Gastrocnemius medialis (tissue), 4 donors: ENCODE results near the gene MAP2. TPM values are rescaled to one million over a fixed set of nuclear protein-coding genes. Genes with fewer than 3 reads are reported as not detected.

Experiments
- ATAC-seq, 2 donors: fragments of 150-250 bp; one replicate each; pipeline ENCODE4 v1.9.1; 2016
- DNase-seq, 2 donors: peaks; one replicate each; pipeline ENCODE4 v3.0.0-alpha.2; 2019
- H3K27ac ChIP-seq, 4 donors: fragments of 200-600 bp; sonication (generic); 1 replicate in 1 of 4; 2 replicates in 3 of 4; pipeline ENCODE4 v1.5.1; 2016 to 2018; ENCODE audit warnings: mild to moderate bottlenecking in 2 of 4, moderate library complexity in 1 of 4
- H3K27me3 ChIP-seq, 3 donors: fragments of 200-600 bp; sonication (generic) in 2 of 3; 1 replicate in 1 of 3; 2 replicates in 2 of 3; pipeline versions ENCODE4 v1.5.1 to v1.6.0; 2016 to 2019; ENCODE audit warnings: mild to moderate bottlenecking in 1 of 3, moderate library complexity in 1 of 3
- H3K36me3 ChIP-seq, 2 donors: fragments of 200-600 bp; sonication (generic) in 1 of 2; one replicate each; pipeline ENCODE4 v1.5.1; 2017 to 2018
- H3K4me1 ChIP-seq, 2 donors: fragments of 200-600 bp; sonication (generic) in 1 of 2; one replicate each; pipeline ENCODE4 v1.5.1; 2016 to 2017; ENCODE audit warnings: mild to moderate bottlenecking in 2 of 2
- H3K4me3 ChIP-seq, 4 donors: fragments of 200-600 bp; sonication (generic) in 3 of 4; 1 replicate in 1 of 4; 2 replicates in 3 of 4; pipeline ENCODE4 v1.5.1; 2016 to 2019; ENCODE audit warnings: mild to moderate bottlenecking in 2 of 4
- H3K9me3 ChIP-seq, 3 donors: fragments of 200-600 bp; sonication (generic) in 2 of 3; 1 replicate in 1 of 3; 2 replicates in 2 of 3; pipeline ENCODE4 v1.5.1; 2016 to 2019
- POLR2A ChIP-seq, 2 donors: fragments of 450-650 bp; IDR thresholded peaks; one replicate each; pipeline ENCODE4 v1.6.1; 2017; ENCODE audit warnings: antibody characterized with exemption in 2 of 2, mild to moderate bottlenecking in 2 of 2, moderate library complexity in 2 of 2
- in situ Hi-C, 4 donors: fragments of 200-750 bp; cut with MboI; loops; one replicate each; pipeline versions ENCODE4 v1.15.0 to v1.8.0; 2017; ENCODE audit warnings: low sequenced_read_pairs in 4 of 4
- intact Hi-C: fragments of 100-400 bp; cut with DNase I; formaldehyde crosslinking; loops from one replicate; pipeline ENCODE4 v1.15.1; 2023; ENCODE audit warnings: low total_unique reads
- total RNA-seq, 4 donors: library from RNA; depleted of rRNA; stranded (reverse); fragments of >200 nt; gene quantifications; one replicate each; pipeline versions ENCODE4 v1.1.0 to v1.2.3, GENCODE V29; 2016
- TF ChIP-seq, protein P1 (sequence below), 5 experiments: fragments of 450-650 bp in 3 of 5; fragments of 200-600 bp in 2 of 5; sonication (generic) in 2 of 5; IDR thresholded peaks in 4 of 5; conservative IDR thresholded peaks in 1 of 5; 1 replicate in 4 of 5; 2 replicates in 1 of 5; pipeline ENCODE4 v1.5.1; 2016 to 2019; ENCODE audit warnings: antibody characterized with exemption in 5 of 5, mild to moderate bottlenecking in 3 of 5, moderate library complexity in 3 of 5

Gene MAP2
- total RNA-seq, 4 donors from 2014 or later: 1.8 to 2.7 (median 2.2) TPM

DNA sequence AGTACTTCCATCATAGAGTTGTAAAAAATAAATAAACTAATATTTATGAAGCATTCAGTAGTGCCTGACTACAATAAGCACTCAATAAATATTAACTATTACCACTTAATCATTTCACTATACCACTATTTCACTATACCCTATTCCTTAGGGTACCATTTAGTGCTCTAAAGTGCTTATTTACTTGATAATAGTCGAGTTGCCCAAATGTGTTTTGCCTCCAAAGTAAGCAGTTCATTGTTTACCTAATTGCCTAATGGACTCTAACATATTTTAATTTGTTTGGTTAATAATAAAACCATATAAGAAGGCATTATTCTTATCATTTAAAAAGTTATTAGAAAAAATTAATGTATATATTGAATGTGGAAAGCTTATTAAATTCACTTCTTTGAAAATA lies 33.0 kb upstream of the MAP2 start:
- TF ChIP-seq, protein P1, sequence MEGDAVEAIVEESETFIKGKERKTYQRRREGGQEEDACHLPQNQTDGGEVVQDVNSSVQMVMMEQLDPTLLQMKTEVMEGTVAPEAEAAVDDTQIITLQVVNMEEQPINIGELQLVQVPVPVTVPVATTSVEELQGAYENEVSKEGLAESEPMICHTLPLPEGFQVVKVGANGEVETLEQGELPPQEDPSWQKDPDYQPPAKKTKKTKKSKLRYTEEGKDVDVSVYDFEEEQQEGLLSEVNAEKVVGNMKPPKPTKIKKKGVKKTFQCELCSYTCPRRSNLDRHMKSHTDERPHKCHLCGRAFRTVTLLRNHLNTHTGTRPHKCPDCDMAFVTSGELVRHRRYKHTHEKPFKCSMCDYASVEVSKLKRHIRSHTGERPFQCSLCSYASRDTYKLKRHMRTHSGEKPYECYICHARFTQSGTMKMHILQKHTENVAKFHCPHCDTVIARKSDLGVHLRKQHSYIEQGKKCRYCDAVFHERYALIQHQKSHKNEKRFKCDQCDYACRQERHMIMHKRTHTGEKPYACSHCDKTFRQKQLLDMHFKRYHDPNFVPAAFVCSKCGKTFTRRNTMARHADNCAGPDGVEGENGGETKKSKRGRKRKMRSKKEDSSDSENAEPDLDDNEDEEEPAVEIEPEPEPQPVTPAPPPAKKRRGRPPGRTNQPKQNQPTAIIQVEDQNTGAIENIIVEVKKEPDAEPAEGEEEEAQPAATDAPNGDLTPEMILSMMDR (IDR thresholded peaks at IDR 0.05 in 4 of 5, conservative IDR thresholded peaks at IDR 0.05 in 1 of 5): no peak
- TF ChIP-seq POLR2A (IDR thresholded peaks at IDR 0.05): no peak
- Histone ChIP-seq H3K9me3 (no peaks in the 10 kb centered on the region), H3K4me1 (no peaks in the 10 kb centered on the region), H3K27ac (no peak overlapping the region), H3K36me3 (no peaks in the 10 kb centered on the region), H3K27me3 (no peaks in the 10 kb centered on the region), H3K4me3 (no peak overlapping the region)
- intact Hi-C loops (no loop called here), in situ Hi-C loops (no loop called here)
- no peak for DNase-seq
- ATAC-seq: no peak

DNA sequence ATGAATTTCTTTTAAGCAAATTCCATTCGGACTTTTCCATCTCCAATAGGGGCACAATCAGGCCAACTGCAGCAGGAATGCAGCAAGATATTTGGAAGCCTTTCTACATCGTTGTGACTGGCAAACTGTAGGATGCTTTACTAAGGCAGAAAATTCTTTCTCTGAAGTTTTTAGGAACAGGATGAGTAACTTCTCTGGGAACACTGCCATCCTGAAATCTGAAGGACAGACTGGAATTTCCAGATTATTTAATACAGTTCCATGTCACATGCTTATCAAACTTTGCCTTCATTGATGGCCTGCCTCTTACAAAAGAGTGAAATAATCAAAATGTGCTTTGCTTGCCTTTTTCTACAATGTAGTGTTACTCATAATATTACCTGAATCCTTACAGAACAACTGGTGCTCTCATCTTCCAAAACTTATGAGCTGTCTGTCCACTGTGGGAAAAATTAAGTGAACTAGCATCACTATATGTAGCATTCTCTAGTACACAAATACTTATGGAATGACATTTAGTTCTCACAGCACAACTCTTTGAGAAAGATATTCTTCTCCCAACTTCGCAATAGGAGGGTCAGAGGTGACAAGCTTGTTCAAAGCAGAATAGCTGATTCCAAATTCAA lies 32.0 kb upstream of the MAP2 start:
- DNase-seq: no peak
- H3K36me3 ChIP-seq: no peaks in the 10 kb centered on the region

DNA sequence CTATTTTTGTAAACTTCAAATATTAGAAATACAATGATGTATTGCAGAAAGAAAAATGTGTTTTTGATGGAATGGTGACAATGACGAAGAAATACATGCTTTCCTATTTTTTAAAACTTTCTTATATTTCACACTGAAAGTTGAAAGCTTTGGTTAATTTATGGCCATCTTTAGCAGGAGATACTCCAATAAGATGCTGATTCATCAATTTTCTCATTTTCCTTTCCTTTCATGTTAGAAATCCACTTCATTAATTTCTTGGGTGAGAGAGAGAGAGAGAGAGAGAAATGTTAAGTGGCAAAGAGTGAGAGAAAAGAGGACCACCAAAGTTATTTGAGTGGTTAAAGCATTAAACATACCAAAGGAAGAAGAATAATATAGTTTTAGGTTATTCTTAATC lies 28.6 kb upstream of the MAP2 start:
- ATAC-seq: no peak
- H3K27ac ChIP-seq: no peak overlapping the region
- H3K36me3 ChIP-seq: no peaks in the 10 kb centered on the region
- TF ChIP-seq, protein P1 (IDR thresholded peaks at IDR 0.05 in 4 of 5, conservative IDR thresholded peaks at IDR 0.05 in 1 of 5): no peak
- TF ChIP-seq POLR2A (IDR thresholded peaks at IDR 0.05): no peak
- H3K4me1 ChIP-seq: no peaks in the 10 kb centered on the region
- no peaks in the 10 kb centered on the region for H3K27me3 ChIP-seq
- H3K4me3 ChIP-seq: no peak overlapping the region
- no peaks in the 10 kb centered on the region for H3K9me3 ChIP-seq
- DNase-seq: no peak
- intact Hi-C loops (no loop called here), in situ Hi-C loops (no loop called here)

More for the DNA sequence above, 32.0 kb upstream of the MAP2 start:
- intact Hi-C loops: no loop called here
- in situ Hi-C loops: no loop called here
- no peak for ATAC-seq
- no peak overlapping the region for H3K4me3 ChIP-seq
- no peak overlapping the region for H3K27ac ChIP-seq
- no peaks in the 10 kb centered on the region for H3K4me1 ChIP-seq
- H3K9me3 ChIP-seq: no peaks in the 10 kb centered on the region
- no peaks in the 10 kb centered on the region for H3K27me3 ChIP-seq
- TF ChIP-seq POLR2A (IDR thresholded peaks at IDR 0.05): no peak
- TF ChIP-seq, protein P1 (IDR thresholded peaks at IDR 0.05 in 4 of 5, conservative IDR thresholded peaks at IDR 0.05 in 1 of 5): no peak

DNA sequence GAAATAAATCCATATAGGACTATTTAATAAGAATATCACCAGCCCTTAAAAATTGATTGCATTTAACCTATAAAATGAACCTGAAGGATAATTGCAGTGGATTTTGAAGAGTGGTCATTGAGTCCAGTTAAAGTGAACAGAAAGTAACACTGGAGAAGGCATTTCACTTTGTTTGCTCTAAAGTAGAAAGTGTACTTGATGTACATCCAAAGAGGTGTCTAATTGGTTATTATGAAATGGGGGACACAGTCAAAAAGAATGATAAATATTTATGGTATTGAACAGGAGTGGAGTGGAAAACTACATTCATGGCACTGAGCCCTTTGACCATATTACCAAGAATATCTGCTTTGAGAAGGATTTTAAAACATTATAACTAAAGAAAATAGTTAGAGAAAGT lies 28.2 kb upstream of the MAP2 start:
- TF ChIP-seq, protein P1 (IDR thresholded peaks at IDR 0.05 in 4 of 5, conservative IDR thresholded peaks at IDR 0.05 in 1 of 5): no peak
- TF ChIP-seq POLR2A (IDR thresholded peaks at IDR 0.05): no peak
- H3K27ac ChIP-seq: no peak overlapping the region
- DNase-seq (no peak), ATAC-seq (no peak)
- in situ Hi-C loops (no loop called here), intact Hi-C loops (no loop called here)
- H3K9me3 ChIP-seq: no peaks in the 10 kb centered on the region
- H3K27me3 ChIP-seq: no peaks in the 10 kb centered on the region
- no peak overlapping the region for H3K4me3 ChIP-seq
- no peaks in the 10 kb centered on the region for H3K4me1 ChIP-seq
- no peaks in the 10 kb centered on the region for H3K36me3 ChIP-seq

DNA sequence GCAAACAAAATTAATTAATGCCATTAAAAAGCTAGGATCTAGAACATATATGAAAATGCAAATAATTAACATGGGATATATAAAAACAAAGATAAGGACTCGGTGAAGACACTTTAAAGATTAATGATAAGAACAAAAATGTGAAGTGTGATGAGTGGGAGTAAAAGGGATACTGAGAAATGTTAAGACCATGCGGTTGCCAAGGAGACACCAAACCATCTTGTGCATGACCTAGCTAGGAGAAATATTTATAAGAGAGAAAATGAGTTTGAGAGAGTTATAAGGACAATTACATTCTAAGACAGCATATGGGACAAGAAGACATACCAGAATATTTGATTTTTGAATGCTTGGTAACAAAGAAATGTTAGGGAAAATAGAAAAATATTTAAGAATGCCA lies 25.4 kb upstream of the MAP2 start:
- in situ Hi-C loops: no loop called here
- no peaks in the 10 kb centered on the region for H3K36me3 ChIP-seq

More for the DNA sequence above, 25.4 kb upstream of the MAP2 start:
- Histone ChIP-seq H3K9me3 (no peaks in the 10 kb centered on the region), H3K4me3 (no peak overlapping the region), H3K4me1 (no peaks in the 10 kb centered on the region), H3K27ac (no peak overlapping the region), H3K27me3 (no peaks in the 10 kb centered on the region)
- DNase-seq: no peak
- TF ChIP-seq, protein P1 (IDR thresholded peaks at IDR 0.05 in 4 of 5, conservative IDR thresholded peaks at IDR 0.05 in 1 of 5): no peak
- TF ChIP-seq POLR2A (IDR thresholded peaks at IDR 0.05): no peak
- intact Hi-C loops: no loop called here
- no peak for ATAC-seq
